Endothelial cell of umbilical vein (primary cell): ENCODE data around the gene SP3. TPM values are rescaled to one million over a fixed set of nuclear protein-coding genes. Genes with fewer than 3 reads are reported as not detected.

Experiments used
- BruUV-seq: library from RNA; stranded (reverse); fragments of 400-500 nt; replicated peaks from 2 replicates; lab custom pipeline; 2021; lab: Mats Ljungman, UMichigan
- CTCF ChIA-PET: fragments of 300-600, 350-600 bp; sonication (Branson Sonifier 250); formaldehyde crosslinking; loops from one replicate; lab custom pipeline; 2021; ENCODE audit warnings: antibody characterized with exemption, inconsistent platforms; lab: Charles Lee
- POLR2A ChIA-PET: fragments of 300-600, 350-600 bp; sonication (Branson Sonifier 250); formaldehyde crosslinking; loops from one replicate; lab custom pipeline; 2021; ENCODE audit warnings: antibody characterized with exemption, inconsistent platforms; lab: Charles Lee
- DNase-seq: peaks from one replicate; pipeline ENCODE4 v3.0.0-alpha.2; 2011; ENCODE audit warnings: low read depth, low spot score
- FAIRE-seq: peaks from 2 replicates; lab custom pipeline; 2011; peaks lifted over from hg19 to GRCh38; lab: Jason Lieb, UNC
- H2AFZ ChIP-seq: 2 replicates; pipeline ENCODE4 v1.6.0; 2012; ENCODE audit warnings: low read depth, low read length, control low read depth, inconsistent platforms
- H3K27ac ChIP-seq: 2 replicates; pipeline ENCODE4 v1.5.1; 2011; ENCODE audit warnings: low read depth, mild to moderate bottlenecking, control low read depth, low read length, moderate library complexity; ENCODE audit not compliant: insufficient read depth
- H3K27me3 ChIP-seq, 2 experiments: 2 replicates each; pipeline versions ENCODE4 v1.6.0 to v1.6.1; 2011; ENCODE audit warnings: low read length in 2 of 2, mixed read lengths in 1 of 2; ENCODE audit not compliant: control insufficient read depth in 2 of 2, insufficient read depth in 2 of 2
- H3K36me3 ChIP-seq, 2 experiments: 2 replicates in 1 of 2; 3 replicates in 1 of 2; pipeline ENCODE4 v1.5.1; 2011; ENCODE audit warnings: low read length in 2 of 2, mild to moderate bottlenecking in 1 of 2, moderate library complexity in 1 of 2; ENCODE audit not compliant: control insufficient read depth in 2 of 2, insufficient read depth in 2 of 2; ENCODE audit errors: extremely low read depth in 1 of 2
- H3K4me1 ChIP-seq: 3 replicates; pipeline ENCODE4 v1.5.1; 2011; ENCODE audit warnings: mild to moderate bottlenecking, low read length; ENCODE audit not compliant: control insufficient read depth, insufficient read depth; ENCODE audit errors: extremely low read depth
- H3K4me2 ChIP-seq: 2 replicates; pipeline ENCODE4 v1.6.1; 2011; ENCODE audit warnings: low read length, control low read depth, mixed read lengths; ENCODE audit not compliant: insufficient read depth
- H3K4me3 ChIP-seq, 3 experiments: fragments of 200-600 bp in 1 of 3; sonication (generic), shearing (Covaris generic) in 1 of 3; replicated peaks in 1 of 3; 2 replicates each; pipeline ENCODE4 v1.5.1; 2011 to 2016; ENCODE audit warnings: control low read depth in 3 of 3, low read length in 3 of 3, mild to moderate bottlenecking in 2 of 3, inconsistent platforms in 1 of 3, low read depth in 1 of 3, moderate library complexity in 1 of 3; ENCODE audit not compliant: insufficient read depth in 1 of 3
- H3K79me2 ChIP-seq: 2 replicates; pipeline ENCODE4 v1.6.0; 2012; ENCODE audit warnings: low read length, inconsistent platforms; ENCODE audit not compliant: control insufficient read depth, insufficient read depth
- H3K9ac ChIP-seq: replicated peaks from 2 replicates; pipeline ENCODE3; 2011; ENCODE audit warnings: low read length, control low read depth; ENCODE audit not compliant: insufficient read depth; ENCODE audit errors: extremely low read depth
- H3K9me1 ChIP-seq: replicated peaks from 3 replicates; pipeline ENCODE4 v1.6.0; 2011; ENCODE audit warnings: mild to moderate bottlenecking, low read length; ENCODE audit not compliant: control insufficient read depth, insufficient read depth; ENCODE audit errors: extremely low read depth
- H3K9me3 ChIP-seq: replicated peaks from 2 replicates; pipeline ENCODE4 v1.5.1; 2012; ENCODE audit warnings: low read length, inconsistent platforms; ENCODE audit not compliant: control insufficient read depth, insufficient read depth
- H4K20me1 ChIP-seq: replicated peaks from 2 replicates; pipeline ENCODE3; 2011; ENCODE audit warnings: mild to moderate bottlenecking, low read length; ENCODE audit not compliant: control insufficient read depth, insufficient read depth; ENCODE audit errors: extremely low read depth
- CTCF ChIP-seq, 2 donors: IDR thresholded peaks; 1 replicate in 1 of 2; 2 replicates in 1 of 2; pipeline ENCODE4 v1.5.1; 2011; ENCODE audit warnings: low read length in 2 of 2, mild to moderate bottlenecking in 2 of 2, moderate library complexity in 2 of 2, control low read depth in 1 of 2, inconsistent platforms in 1 of 2, low read depth in 1 of 2; ENCODE audit not compliant: insufficient read depth in 1 of 2; ENCODE audit errors: extremely low read depth in 1 of 2
- EZH2 ChIP-seq: IDR thresholded peaks from 2 replicates; pipeline ENCODE4 v1.6.1; 2012; ENCODE audit warnings: borderline replicate concordance, low read depth, mild to moderate bottlenecking, moderate library complexity, low read length, inconsistent platforms; ENCODE audit not compliant: severe bottlenecking
- FOS ChIP-seq: IDR thresholded peaks from 2 replicates; pipeline ENCODE4 v1.6.1; 2011; ENCODE audit warnings: mild to moderate bottlenecking, low read length, moderate library complexity, borderline replicate concordance; ENCODE audit not compliant: insufficient read depth
- GATA2 ChIP-seq: IDR thresholded peaks from 2 replicates; pipeline ENCODE4 v1.7.0; 2011; ENCODE audit warnings: low read depth, mild to moderate bottlenecking, moderate library complexity, mixed read lengths, low read length; ENCODE audit not compliant: insufficient read length, insufficient read depth
- JUN ChIP-seq: IDR thresholded peaks from 2 replicates; pipeline ENCODE4 v1.6.1; 2011; ENCODE audit warnings: borderline replicate concordance, low read depth; ENCODE audit not compliant: insufficient read length, insufficient read depth
- MAX ChIP-seq: IDR thresholded peaks from 2 replicates; pipeline ENCODE4 v1.6.1; 2011; ENCODE audit not compliant: insufficient read depth, insufficient read length
- MYC ChIP-seq: IDR thresholded peaks from one replicate; pipeline ENCODE4 v1.6.1; 2011; ENCODE audit warnings: mild to moderate bottlenecking, low read depth, low read length
- POLR2A ChIP-seq: IDR thresholded peaks from 2 replicates; pipeline ENCODE4 v1.6.1; 2012; ENCODE audit warnings: low read depth, mild to moderate bottlenecking, control low read depth, low read length
- POLR2AphosphoS5 ChIP-seq: IDR thresholded peaks from 2 replicates; pipeline ENCODE4 v1.6.1; 2012; ENCODE audit warnings: low read depth, mild to moderate bottlenecking, control low read depth, low read length, moderate library complexity; ENCODE audit not compliant: insufficient read depth
- dilution Hi-C: fragments of 300-500 bp; cut with MboI; formaldehyde crosslinking; loops from one replicate; pipeline ENCODE4 v1.15.0; 2019; ENCODE audit warnings: low sequenced_read_pairs; ENCODE audit not compliant: extremely low pct_ligation_motif_present
- intact Hi-C: fragments of 100-400 bp; cut with micrococcal nuclease; formaldehyde crosslinking; loops from one replicate; pipeline ENCODE4 v1.10.0; 2022
- polyA plus RNA-seq, 4 experiments: library from polyadenylated mRNA; depleted of rRNA in 3 of 4; stranded (reverse) in 3 of 4; unstranded in 1 of 4; fragments of >200 nt; gene quantifications; 2 replicates each; pipeline versions ENCODE4 v1.2.1 to v1.2.3, GENCODE V29; 2011 to 2012; ENCODE audit warnings: missing spikeins in 1 of 4
- total RNA-seq: library from RNA; stranded (reverse); gene quantifications from 2 replicates; pipeline ENCODE4 v1.2.3, GENCODE V29; 2021

SP3 gene
- total and polyA plus RNA-seq, 2 donors (not counting 3 experiments of a cell fraction or from before 2014, with no cell fraction given): 23.9 to 59.0 TPM

GRCh38 chr2:173957517-173957916, 7.7 kb downstream of the SP3 start:
- H3K9ac ChIP-seq: no peak overlapping the region
- DNase-seq (no peak), FAIRE-seq (no peak)
- peaks cover 8 to 14% of the 10 kb centered on the region in 2 experiments for H3K36me3 ChIP-seq
- no peak overlapping the region for H3K4me2 ChIP-seq
- intact Hi-C loops: no loop called here
- CTCF ChIA-PET: no interaction called here
- TF ChIP-seq JUN (no peak), POLR2AphosphoS5 (no peak), EZH2 (no peak), GATA2 (no peak), MYC (no peak), FOS (no peak), POLR2A (no peak), CTCF (IDR thresholded peaks at IDR 0.05; ENCODE audit: extremely low read depth in 1 of 2, insufficient read depth in 1 of 2, low read depth in 1 of 2, low read length in 2 of 2) (no peak), MAX (no peak)
- peaks cover 100% of the 10 kb centered on the region for H3K79me2 ChIP-seq
- dilution Hi-C loops: no loop called here
- POLR2A ChIA-PET: no interaction called here
- H3K27ac ChIP-seq: no peak overlapping the region
- H3K9me1 ChIP-seq: no peaks in the 10 kb centered on the region
- BruUV-seq: no TSS peak
- H4K20me1 ChIP-seq: peaks cover 13% of the 10 kb centered on the region
- H3K27me3 ChIP-seq: no peaks in the 10 kb centered on the region
- H3K4me1 ChIP-seq: peaks cover 11% of the 10 kb centered on the region
- H3K4me3 ChIP-seq: no peak overlapping the region
- no peaks in the 10 kb centered on the region for H3K9me3 ChIP-seq
- H2AFZ ChIP-seq: no peak overlapping the region
